Measurements from ENCODE around the gene BRPF1.

DNA sequence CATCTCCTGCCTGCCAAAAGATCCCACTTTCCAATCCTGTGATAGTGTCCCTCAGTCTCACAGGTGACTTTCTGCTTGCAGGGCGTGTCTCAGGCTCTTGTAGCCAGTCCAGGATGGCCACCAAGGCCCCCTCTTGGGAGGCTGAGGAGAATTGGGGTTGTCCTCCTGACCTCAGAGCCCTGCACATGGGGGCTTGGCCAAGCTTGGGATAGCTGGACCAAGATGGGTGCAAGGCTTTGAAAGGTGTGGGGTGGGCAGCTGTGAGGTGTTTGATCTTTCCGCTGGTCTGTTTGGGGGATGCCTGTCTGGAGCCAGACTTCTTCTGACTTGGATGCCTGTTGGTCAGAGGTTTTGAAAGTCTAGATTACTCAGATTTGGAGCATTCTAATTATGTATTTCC lies 39.9 kb upstream of the BRPF1 start:
- TF ChIP-seq, protein P1, sequence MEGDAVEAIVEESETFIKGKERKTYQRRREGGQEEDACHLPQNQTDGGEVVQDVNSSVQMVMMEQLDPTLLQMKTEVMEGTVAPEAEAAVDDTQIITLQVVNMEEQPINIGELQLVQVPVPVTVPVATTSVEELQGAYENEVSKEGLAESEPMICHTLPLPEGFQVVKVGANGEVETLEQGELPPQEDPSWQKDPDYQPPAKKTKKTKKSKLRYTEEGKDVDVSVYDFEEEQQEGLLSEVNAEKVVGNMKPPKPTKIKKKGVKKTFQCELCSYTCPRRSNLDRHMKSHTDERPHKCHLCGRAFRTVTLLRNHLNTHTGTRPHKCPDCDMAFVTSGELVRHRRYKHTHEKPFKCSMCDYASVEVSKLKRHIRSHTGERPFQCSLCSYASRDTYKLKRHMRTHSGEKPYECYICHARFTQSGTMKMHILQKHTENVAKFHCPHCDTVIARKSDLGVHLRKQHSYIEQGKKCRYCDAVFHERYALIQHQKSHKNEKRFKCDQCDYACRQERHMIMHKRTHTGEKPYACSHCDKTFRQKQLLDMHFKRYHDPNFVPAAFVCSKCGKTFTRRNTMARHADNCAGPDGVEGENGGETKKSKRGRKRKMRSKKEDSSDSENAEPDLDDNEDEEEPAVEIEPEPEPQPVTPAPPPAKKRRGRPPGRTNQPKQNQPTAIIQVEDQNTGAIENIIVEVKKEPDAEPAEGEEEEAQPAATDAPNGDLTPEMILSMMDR (IDR thresholded peaks at IDR 0.05; ENCODE audit: insufficient read depth, low read length), result no peak
- TF ChIP-seq POLR2AphosphoS5 (IDR thresholded peaks at IDR 0.05; ENCODE audit: low read depth), result no peak
- TF ChIP-seq GABPA (IDR thresholded peaks at IDR 0.05; ENCODE audit: low read depth), result no peak
